GM12892 (cell line): ENCODE measurements around the gene FOXO6.

Experiments
- POLR2A ChIP-seq: IDR thresholded peaks from 2 replicates; pipeline ENCODE4 v1.6.1; 2011; ENCODE audit warnings: low read depth, low read length, control low read depth
- POLR2AphosphoS5 ChIP-seq: IDR thresholded peaks from 2 replicates; pipeline ENCODE4 v1.6.1; 2011; ENCODE audit warnings: low read depth, low read length, control low read depth
- TAF1 ChIP-seq: IDR thresholded peaks from 2 replicates; pipeline ENCODE4 v1.6.1; 2011; ENCODE audit warnings: low read depth, mild to moderate bottlenecking, control low read depth, low read length, borderline replicate concordance

GRCh38 chr1:41362357-41362721 lies 1.1 kb downstream of the FOXO6 start:
- TF ChIP-seq TAF1: no peak
- TF ChIP-seq POLR2AphosphoS5: no peak
- TF ChIP-seq POLR2A: no peak
